GM19463 (cell line): ENCODE results near the gene SNX32.

Experiments
- ATAC-seq: cut with Tn5 transposase; IDR thresholded peaks from one replicate; pipeline ENCODE4 v1.9.1; 2021; ENCODE audit warnings: mild to moderate bottlenecking, moderate library complexity; ENCODE audit not compliant: unreplicated experiment

SNX32 gene

GRCh38 chr11:65897020-65897471, 63.3 kb downstream of the SNX32 start:
- ATAC-seq = no peak

GRCh38 chr11:65898656-65899355, 65.0 kb downstream of the SNX32 start:
- no peak for ATAC-seq

- ATAC-seq = no peak
These were observed 65.8 kb downstream of the SNX32 start for GRCh38 chr11:65899356-65900124.

GRCh38 chr11:65900125-65900898, 66.5 kb downstream of the SNX32 start, which contains the start of gene FOSL1:
TSS of gene FOSL1 (minus strand) at chr11:65900388. CDS start at chr11:65900339, 49 bp downstream.
- peak; percentile 87 for ATAC-seq

- ATAC-seq = no peak
These were observed 67.1 kb downstream of the SNX32 start for GRCh38 chr11:65900899-65901180.

GRCh38 chr11:65903068-65903481, 69.3 kb downstream of the SNX32 start:
- ATAC-seq = no peak
